NCI-H2029 treated with DMSO at 0.1 percent for 48 hours (cell line): ENCODE results near the gene LMBRD2.
A peak's percentile ranks its signal among the peaks of the same experiment; 100 is the strongest.
"Not testable (repeated sequence)": the region's sequence is repeated elsewhere in the genome, so short reads cannot be mapped to it uniquely, and the experiment has no call there.

Source experiments
- DNase-seq: peaks from one replicate; lab custom pipeline; 2025; lab: John Stamatoyannopoulos, UW

The LMBRD2 gene

GRCh38 chr5:36151434-36152323 is at the start of gene LMBRD2, which contains the start of gene SKP2:
Gene LMBRD2 (minus strand): TSS chr5:36151887. CDS start chr5:36143349, 8,538 bp downstream.
Gene SKP2 (plus strand): TSS chr5:36152111. CDS start chr5:36152263, 152 bp downstream.
- peak; percentile 89 for DNase-seq

GRCh38 chr5:36200513-36200912 is 48.8 kb upstream of the LMBRD2 start:
- DNase-seq, result no peak

- no peak for DNase-seq
Measured at GRCh38 chr5:36199620-36200019, 47.9 kb upstream of the LMBRD2 start.

- DNase-seq, result not testable (repeated sequence)
Measured at GRCh38 chr5:36198783-36199182, 47.1 kb upstream of the LMBRD2 start.

DNA sequence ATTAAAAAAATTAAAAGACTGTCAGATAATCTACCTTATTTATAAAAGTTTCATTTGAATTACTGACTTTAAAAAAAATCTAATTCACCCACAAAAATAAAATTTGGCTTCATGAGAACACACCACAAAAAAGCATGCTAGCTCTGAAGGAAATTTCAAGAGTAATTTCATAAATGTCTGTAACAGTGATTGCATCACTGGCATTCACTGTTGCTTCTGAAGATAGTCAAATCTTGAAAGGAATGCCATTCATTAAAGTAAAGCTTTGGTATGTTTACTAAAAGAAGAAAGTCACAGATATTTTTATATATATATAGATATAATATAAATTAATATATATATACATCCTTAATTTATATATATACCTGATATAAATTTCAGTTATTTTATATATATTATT is 46.6 kb upstream of the LMBRD2 start:
- no peak for DNase-seq

DNA sequence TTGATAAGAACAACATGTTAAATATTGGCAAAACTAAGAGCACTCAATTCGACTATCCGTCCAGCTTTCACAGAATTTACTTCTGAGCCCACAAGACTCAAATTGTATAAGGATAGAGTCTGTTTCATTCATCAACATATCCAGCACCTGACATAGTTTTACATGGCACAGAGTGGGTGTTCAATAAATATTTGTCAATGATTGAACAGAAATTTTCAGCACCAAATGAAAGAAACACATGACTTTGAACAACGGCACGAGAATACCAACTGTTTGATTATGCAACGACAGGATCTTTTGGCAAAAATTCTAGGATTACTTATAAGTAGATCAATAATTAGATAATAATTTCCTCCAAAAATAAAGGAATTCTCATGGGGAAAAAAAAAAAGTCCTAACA is 42.1 kb upstream of the LMBRD2 start:
- no peak for DNase-seq

GRCh38 chr5:36184408-36184807 is 32.7 kb upstream of the LMBRD2 start:
- not testable (repeated sequence) for DNase-seq

GRCh38 chr5:36181774-36182173 is 30.1 kb upstream of the LMBRD2 start:
- no peak for DNase-seq

GRCh38 chr5:36180556-36181350 is 29.1 kb upstream of the LMBRD2 start:
- no peak for DNase-seq

GRCh38 chr5:36179950-36180349 is 28.3 kb upstream of the LMBRD2 start:
- DNase-seq, result no peak

GRCh38 chr5:36178524-36178890 is 26.8 kb upstream of the LMBRD2 start:
- no peak for DNase-seq

DNA sequence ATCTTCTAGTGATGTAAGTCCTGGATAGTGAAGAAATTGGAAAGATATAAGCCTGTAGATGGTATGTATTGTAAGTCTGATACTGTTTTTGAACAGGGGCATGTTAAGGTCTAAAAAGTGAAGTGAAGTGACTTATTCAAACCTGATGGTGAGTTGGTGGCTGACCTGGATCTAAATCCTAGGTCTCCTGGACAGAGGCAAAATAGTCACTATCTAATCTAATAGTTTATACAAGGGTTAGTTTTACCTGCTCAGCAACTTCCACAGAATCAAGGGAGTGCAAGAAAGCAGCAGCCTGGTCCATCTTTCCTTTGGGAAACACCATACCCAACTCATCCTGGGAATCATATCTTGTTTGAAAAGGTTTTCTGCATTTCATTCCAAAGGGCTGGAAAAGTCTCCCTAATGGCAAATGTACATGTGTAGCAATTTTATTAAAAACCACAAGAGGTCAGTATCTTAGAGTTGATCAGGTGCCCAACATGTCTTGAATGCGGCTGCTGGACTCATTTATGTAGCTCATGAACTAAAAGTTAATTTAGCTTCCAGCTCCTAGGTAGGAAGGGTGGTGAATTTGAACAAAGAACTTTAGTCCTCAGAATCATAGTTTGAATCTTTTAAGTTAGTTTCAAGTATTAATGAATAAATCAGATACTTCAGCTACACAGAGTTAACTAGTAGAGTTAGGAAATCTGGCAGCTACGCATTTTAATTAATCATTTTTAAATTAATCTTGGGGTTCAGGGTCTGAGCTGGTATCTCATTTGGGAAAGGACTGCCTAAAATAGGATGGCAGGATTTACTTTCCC is 26.2 kb upstream of the LMBRD2 start:
- DNase-seq, result peak; percentile 17

GRCh38 chr5:36177154-36177553 is 25.5 kb upstream of the LMBRD2 start:
- no peak for DNase-seq

- DNase-seq, result no peak
Measured at GRCh38 chr5:36175043-36175442, 23.4 kb upstream of the LMBRD2 start.

DNA sequence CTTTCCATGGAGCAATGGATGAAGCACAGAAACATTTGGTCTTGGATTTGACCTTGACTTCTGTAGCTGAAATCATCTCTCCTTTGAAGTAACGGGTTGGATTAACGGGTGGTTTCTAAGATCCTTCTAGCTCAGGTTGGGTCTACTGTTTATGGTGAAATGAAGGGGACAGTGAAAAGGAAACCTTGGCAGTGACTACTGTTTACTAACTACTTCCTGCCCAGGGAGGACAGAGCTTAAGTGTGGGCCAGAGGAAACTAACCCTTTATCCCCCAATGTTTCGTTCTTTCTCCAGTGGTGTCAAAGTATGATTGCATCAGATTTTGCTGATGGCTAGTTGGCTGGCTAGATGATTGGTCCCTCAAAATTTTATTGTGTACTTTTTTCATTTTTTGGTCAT is 22.4 kb upstream of the LMBRD2 start:
- peak; percentile 14 for DNase-seq

DNA sequence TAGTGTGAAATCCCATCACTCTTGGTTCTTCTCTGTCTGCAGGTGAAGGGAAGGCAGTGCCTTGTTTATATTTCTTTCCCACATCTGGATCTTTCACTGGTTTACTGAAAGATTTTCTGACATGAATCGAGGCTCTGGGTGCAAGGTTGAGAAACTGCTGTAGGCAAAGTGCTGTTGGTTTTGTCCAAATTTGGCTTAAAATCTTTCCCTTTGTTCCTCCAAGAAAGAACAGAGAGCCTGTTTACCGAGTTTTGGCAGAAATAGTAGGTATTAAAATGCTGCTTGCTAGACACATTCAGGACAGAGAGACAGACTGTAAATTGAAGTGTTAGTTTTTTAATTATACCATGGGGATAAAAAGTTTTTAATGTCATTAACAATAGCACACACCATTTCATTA is 21.7 kb upstream of the LMBRD2 start:
- no peak for DNase-seq

DNA sequence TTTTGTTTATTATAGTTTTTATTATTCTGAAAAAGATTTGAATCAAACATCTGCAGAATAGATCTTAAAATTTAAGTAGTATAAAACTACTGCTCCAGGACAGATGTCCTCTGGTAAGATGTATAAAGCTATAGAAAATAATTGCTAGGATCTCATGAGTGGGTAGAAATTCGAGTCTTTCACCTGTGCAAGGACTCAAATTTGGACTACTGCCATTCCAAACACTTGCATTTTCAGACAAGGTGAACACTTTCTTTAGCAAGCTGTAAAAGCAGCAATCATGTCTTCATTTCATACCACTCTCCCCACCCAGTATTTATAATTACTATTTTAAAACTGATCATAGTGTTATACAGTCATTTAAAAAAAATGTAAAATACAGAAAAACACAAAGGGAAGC is 20.9 kb upstream of the LMBRD2 start:
- DNase-seq, result peak; percentile 23

GRCh38 chr5:36170832-36171424 is 19.2 kb upstream of the LMBRD2 start:
- no peak for DNase-seq

DNA sequence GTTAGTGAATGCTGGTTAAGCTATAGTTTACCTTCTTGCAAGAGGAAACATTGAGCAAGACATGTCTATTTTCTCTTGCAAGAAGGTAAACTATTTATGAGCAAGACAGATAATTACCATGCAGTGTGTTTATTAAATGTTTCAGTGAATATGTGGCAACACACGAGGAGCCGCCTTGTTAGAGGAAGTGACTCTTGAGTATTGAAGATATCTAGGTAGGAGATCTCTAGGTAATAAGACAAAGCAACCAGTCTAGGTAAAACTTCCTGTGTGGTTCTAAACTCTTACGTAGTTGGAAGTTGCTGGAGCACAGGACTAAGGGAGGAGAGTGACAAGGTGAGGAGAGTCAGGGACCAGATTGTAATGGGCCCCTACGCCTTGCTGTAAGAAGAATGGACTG is 17.1 kb upstream of the LMBRD2 start:
- no peak for DNase-seq

- DNase-seq, result no peak
Measured at GRCh38 chr5:36164461-36164860, 12.8 kb upstream of the LMBRD2 start.

- no peak for DNase-seq
Measured at GRCh38 chr5:36162810-36163486, 11.3 kb upstream of the LMBRD2 start.
